Chondrocyte (in vitro differentiated cells): ENCODE data around the gene CCR9. TPM values are rescaled to one million over a fixed set of nuclear protein-coding genes. Genes with fewer than 3 reads are reported as not detected.
"Not testable (repeated sequence)": the region's sequence is repeated elsewhere in the genome, so short reads cannot be mapped to it uniquely, and the experiment has no call there.

Experiments used
- DNase-seq: peaks from one replicate; pipeline ENCODE4 v3.0.0; 2021; ENCODE audit warnings: mixed read lengths, low spot score
- H3K27ac Mint-ChIP-seq: one replicate; pipeline ENCODE4 v1.8.0; 2021; ENCODE audit warnings: mild to moderate bottlenecking, moderate library complexity, mixed read lengths; ENCODE audit not compliant: unreplicated experiment
- H3K27me3 Mint-ChIP-seq: 2 replicates; pipeline ENCODE4 v1.8.0; 2021; ENCODE audit warnings: low read depth, mixed read lengths
- H3K36me3 Mint-ChIP-seq: 2 replicates; pipeline ENCODE4 v1.8.0; 2021; ENCODE audit warnings: low read depth, mixed read lengths
- H3K4me1 Mint-ChIP-seq: 2 replicates; pipeline ENCODE4 v1.8.0; 2021; ENCODE audit warnings: low read depth, mild to moderate bottlenecking, mixed read lengths
- H3K4me3 Mint-ChIP-seq: one replicate; pipeline ENCODE4 v1.8.0; 2021; ENCODE audit warnings: mild to moderate bottlenecking, moderate library complexity, mixed read lengths; ENCODE audit not compliant: unreplicated experiment
- H3K9me3 Mint-ChIP-seq: 2 replicates; pipeline ENCODE4 v1.8.0; 2021; ENCODE audit warnings: low read depth, mixed read lengths
- CTCF ChIP-seq: fragments of 200-600 bp; sonication (generic); IDR thresholded peaks from 2 replicates; pipeline ENCODE4 v1.5.0; 2021; ENCODE audit warnings: antibody characterized with exemption, mild to moderate bottlenecking, moderate library complexity
- total RNA-seq: library from RNA; stranded (reverse); gene quantifications from 3 replicates; pipeline ENCODE4 v1.2.1, GENCODE V29; 2021

Gene CCR9
- total RNA-seq, 1 donor from 2014 or later, result not detected

- Mint-ChIP-seq H3K27ac (no peak overlapping the region), H3K4me1 (peaks cover 16% of the 10 kb centered on the region), H3K9me3 (peaks cover 3% of the 10 kb centered on the region), H3K27me3 (peaks cover 33% of the 10 kb centered on the region), H3K36me3 (no peaks in the 10 kb centered on the region), H3K4me3 (no peak overlapping the region)
- TF ChIP-seq CTCF, result no peak
- DNase-seq, result no peak
Observed at GRCh38 chr3:45844616-45845015, 41.7 kb upstream of the CCR9 start.

GRCh38 chr3:45848392-45848791 lies 38.0 kb upstream of the CCR9 start:
- no peak overlapping the region for H3K4me3 Mint-ChIP-seq
- H3K36me3 Mint-ChIP-seq, result peaks cover 4% of the 10 kb centered on the region
- H3K27me3 Mint-ChIP-seq, result peaks cover 60% of the 10 kb centered on the region
- H3K9me3 Mint-ChIP-seq, result no peaks in the 10 kb centered on the region
- no peak overlapping the region for H3K27ac Mint-ChIP-seq
- no peak for TF ChIP-seq CTCF
- no peak for DNase-seq
- H3K4me1 Mint-ChIP-seq, result no peaks in the 10 kb centered on the region

- Mint-ChIP-seq H3K4me3 (no peak overlapping the region), H3K36me3 (peaks cover 4% of the 10 kb centered on the region), H3K27me3 (peaks cover 67% of the 10 kb centered on the region), H3K4me1 (no peaks in the 10 kb centered on the region), H3K27ac (no peak overlapping the region), H3K9me3 (peaks cover 11% of the 10 kb centered on the region)
- DNase-seq, result no peak
- no peak for TF ChIP-seq CTCF
Observed at GRCh38 chr3:45852828-45853227, 33.5 kb upstream of the CCR9 start.

- not testable (repeated sequence) for DNase-seq, H3K36me3 Mint-ChIP-seq, H3K4me1 Mint-ChIP-seq, H3K27ac Mint-ChIP-seq, H3K4me3 Mint-ChIP-seq
- H3K9me3 Mint-ChIP-seq, result peaks cover 11% of the 10 kb centered on the region
- peaks cover 49% of the 10 kb centered on the region for H3K27me3 Mint-ChIP-seq
Observed at GRCh38 chr3:45856323-45856722, 30.0 kb upstream of the CCR9 start.

- H3K27ac Mint-ChIP-seq, H3K36me3 Mint-ChIP-seq, H3K4me1 Mint-ChIP-seq, DNase-seq, H3K4me3 Mint-ChIP-seq: not testable (repeated sequence)
- Mint-ChIP-seq H3K9me3 (peaks cover 11% of the 10 kb centered on the region), H3K27me3 (peaks cover 49% of the 10 kb centered on the region)
Observed at GRCh38 chr3:45857024-45857423, 29.3 kb upstream of the CCR9 start.

GRCh38 chr3:45858809-45859543 lies 27.4 kb upstream of the CCR9 start:
- Mint-ChIP-seq H3K36me3 (no peaks in the 10 kb centered on the region), H3K27ac (no peak overlapping the region), H3K4me3 (no peak overlapping the region), H3K4me1 (no peaks in the 10 kb centered on the region), H3K27me3 (peaks cover 56% of the 10 kb centered on the region), H3K9me3 (peaks cover 27% of the 10 kb centered on the region)
- DNase-seq, result no peak
- no peak for TF ChIP-seq CTCF
